Neutrophil (primary cell): ENCODE measurements around the gene ST3GAL6.

ENCODE experiments used
- H3K27ac ChIP-seq: fragments of 200-600 bp; sonication (generic); 2 replicates; pipeline ENCODE4 v1.5.1; 2016; ENCODE audit warnings: mild to moderate bottlenecking, moderate library complexity
- H3K27me3 ChIP-seq: fragments of 200-600 bp; sonication (generic); 2 replicates; pipeline ENCODE4 v1.6.0; 2016; ENCODE audit warnings: mild to moderate bottlenecking
- H3K36me3 ChIP-seq: fragments of 200-600 bp; sonication (generic); 2 replicates; pipeline ENCODE4 v1.5.1; 2017
- H3K4me1 ChIP-seq, 2 experiments: fragments of 200-600 bp in 1 of 2; sonication (generic) in 1 of 2; 1 replicate in 1 of 2; 2 replicates in 1 of 2; pipeline versions ENCODE4 v1.5.1 to v1.6.1; 2013 to 2016; ENCODE audit warnings: low read depth in 1 of 2, low read length in 1 of 2, mild to moderate bottlenecking in 1 of 2, moderate library complexity in 1 of 2; ENCODE audit not compliant: control insufficient read depth in 1 of 2, insufficient read depth in 1 of 2
- H3K4me3 ChIP-seq, 2 experiments: fragments of 200-600 bp in 1 of 2; sonication (generic) in 1 of 2; 1 replicate in 1 of 2; 2 replicates in 1 of 2; pipeline ENCODE4 v1.5.1; 2013 to 2016; ENCODE audit warnings: low read depth in 1 of 2, low read length in 1 of 2, mild to moderate bottlenecking in 1 of 2, moderate library complexity in 1 of 2
- H3K9me3 ChIP-seq: fragments of 200-600 bp; sonication (generic); 2 replicates; pipeline ENCODE4 v1.5.1; 2016
- TF ChIP-seq, protein P1 (sequence below): fragments of 200-600 bp; sonication (generic); IDR thresholded peaks from 2 replicates; pipeline ENCODE4 v1.5.1; 2016; ENCODE audit warnings: antibody characterized with exemption

ST3GAL6 gene

DNA sequence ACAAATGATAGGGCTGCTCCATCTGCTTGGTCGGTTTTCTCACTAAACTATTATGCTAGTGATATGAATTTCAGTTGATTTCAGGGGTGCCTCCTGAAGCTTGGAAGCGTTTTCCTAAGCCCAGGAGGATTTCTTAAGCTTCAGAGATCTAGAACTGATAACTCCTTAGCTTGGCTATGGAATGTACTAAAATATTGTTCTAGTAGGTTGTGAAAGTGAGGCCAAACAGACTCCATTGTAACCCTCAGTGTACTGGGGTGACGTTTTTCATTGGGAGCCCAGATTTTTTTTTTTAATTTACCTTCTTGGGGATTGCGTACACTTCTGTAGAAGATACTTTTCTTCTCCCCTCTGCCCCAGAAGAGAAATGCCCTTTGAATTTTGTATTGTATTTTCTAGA, 17.0 kb upstream of the ST3GAL6 start:
- H3K4me1 ChIP-seq: no peaks in the 10 kb centered on the region

GRCh38 chr3:98746882-98747281, 16.3 kb upstream of the ST3GAL6 start:
- H3K4me3 ChIP-seq: no peak overlapping the region

More for the DNA sequence above, 17.0 kb upstream of the ST3GAL6 start:
- Histone ChIP-seq H3K9me3 (no peaks in the 10 kb centered on the region), H3K27ac (no peak overlapping the region), H3K27me3 (no peaks in the 10 kb centered on the region), H3K36me3 (no peaks in the 10 kb centered on the region), H3K4me3 (no peak overlapping the region)
- TF ChIP-seq, protein P1, sequence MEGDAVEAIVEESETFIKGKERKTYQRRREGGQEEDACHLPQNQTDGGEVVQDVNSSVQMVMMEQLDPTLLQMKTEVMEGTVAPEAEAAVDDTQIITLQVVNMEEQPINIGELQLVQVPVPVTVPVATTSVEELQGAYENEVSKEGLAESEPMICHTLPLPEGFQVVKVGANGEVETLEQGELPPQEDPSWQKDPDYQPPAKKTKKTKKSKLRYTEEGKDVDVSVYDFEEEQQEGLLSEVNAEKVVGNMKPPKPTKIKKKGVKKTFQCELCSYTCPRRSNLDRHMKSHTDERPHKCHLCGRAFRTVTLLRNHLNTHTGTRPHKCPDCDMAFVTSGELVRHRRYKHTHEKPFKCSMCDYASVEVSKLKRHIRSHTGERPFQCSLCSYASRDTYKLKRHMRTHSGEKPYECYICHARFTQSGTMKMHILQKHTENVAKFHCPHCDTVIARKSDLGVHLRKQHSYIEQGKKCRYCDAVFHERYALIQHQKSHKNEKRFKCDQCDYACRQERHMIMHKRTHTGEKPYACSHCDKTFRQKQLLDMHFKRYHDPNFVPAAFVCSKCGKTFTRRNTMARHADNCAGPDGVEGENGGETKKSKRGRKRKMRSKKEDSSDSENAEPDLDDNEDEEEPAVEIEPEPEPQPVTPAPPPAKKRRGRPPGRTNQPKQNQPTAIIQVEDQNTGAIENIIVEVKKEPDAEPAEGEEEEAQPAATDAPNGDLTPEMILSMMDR: no peak

DNA sequence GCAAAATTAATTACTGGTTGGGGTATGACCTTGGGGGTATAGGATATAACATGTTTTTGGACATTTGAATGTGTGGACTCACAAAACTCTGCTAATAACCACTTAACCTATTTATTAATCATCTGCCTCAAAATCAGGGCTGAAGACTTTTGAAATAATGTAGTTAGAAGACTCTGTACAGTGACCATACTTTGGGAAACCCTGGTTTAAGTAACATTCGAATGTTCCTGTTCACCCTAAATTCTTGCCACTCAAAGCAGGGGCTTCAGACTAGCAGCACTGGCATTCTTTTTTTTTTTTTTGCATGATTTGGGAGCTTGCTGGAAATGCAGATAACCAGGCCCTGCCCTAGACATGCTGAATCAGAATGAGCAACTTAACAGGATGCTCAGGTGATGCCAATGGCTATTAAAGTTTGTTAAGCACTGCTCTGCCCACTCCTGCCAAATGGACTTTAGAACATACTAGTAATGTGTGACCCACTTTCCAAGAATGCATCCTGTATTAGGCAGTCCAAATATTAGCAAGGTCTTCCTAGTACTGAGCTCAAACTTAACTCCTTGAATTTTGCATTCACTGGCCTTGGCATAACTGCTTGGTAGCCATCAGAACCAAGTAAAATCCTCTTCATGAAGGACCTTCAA, 12.7 kb upstream of the ST3GAL6 start:
- Histone ChIP-seq H3K4me1 (no peaks in the 10 kb centered on the region), H3K27me3 (no peaks in the 10 kb centered on the region), H3K9me3 (no peaks in the 10 kb centered on the region), H3K36me3 (no peaks in the 10 kb centered on the region), H3K4me3 (no peak overlapping the region), H3K27ac (no peak overlapping the region)
- TF ChIP-seq, protein P1: no peak

More at GRCh38 chr3:98746882-98747281, 16.3 kb upstream of the ST3GAL6 start:
- no peaks in the 10 kb centered on the region for H3K4me1 ChIP-seq
- H3K36me3 ChIP-seq: no peaks in the 10 kb centered on the region
- H3K9me3 ChIP-seq: no peaks in the 10 kb centered on the region
- H3K27ac ChIP-seq: no peak overlapping the region
- no peaks in the 10 kb centered on the region for H3K27me3 ChIP-seq
- TF ChIP-seq, protein P1: no peak

GRCh38 chr3:98754483-98754882, 8.7 kb upstream of the ST3GAL6 start:
- no peak overlapping the region for H3K4me3 ChIP-seq
- no peaks in the 10 kb centered on the region for H3K36me3 ChIP-seq
- H3K4me1 ChIP-seq: no peaks in the 10 kb centered on the region
- no peaks in the 10 kb centered on the region for H3K9me3 ChIP-seq
- H3K27ac ChIP-seq: no peak overlapping the region
- TF ChIP-seq, protein P1: no peak
- H3K27me3 ChIP-seq: no peaks in the 10 kb centered on the region

- no peaks in the 10 kb centered on the region for H3K36me3 ChIP-seq
- H3K4me3 ChIP-seq: no peak overlapping the region
- H3K27ac ChIP-seq: no peak overlapping the region
- no peaks in the 10 kb centered on the region for H3K27me3 ChIP-seq
- peaks cover 7 to 11% of the 10 kb centered on the region in 2 experiments for H3K4me1 ChIP-seq
- TF ChIP-seq, protein P1: no peak
- no peaks in the 10 kb centered on the region for H3K9me3 ChIP-seq
Observed at GRCh38 chr3:98755601-98756000, 7.5 kb upstream of the ST3GAL6 start.
